CD1c-positive myeloid dendritic cell (primary cell): Measurements from ENCODE around the gene HSP90AA1.

Experiments
- DNase-seq: peaks from one replicate; pipeline ENCODE4 v3.0.0-alpha.2; 2016; ENCODE audit errors: extremely low spot score

HSP90AA1 gene

GRCh38 chr14:102042699-102043098 is 44.1 kb downstream of the HSP90AA1 start:
- DNase-seq = no peak

- DNase-seq = no peak
These were observed 46.7 kb downstream of the HSP90AA1 start for GRCh38 chr14:102040153-102040552.

GRCh38 chr14:102039157-102039556 is 47.7 kb downstream of the HSP90AA1 start:
- DNase-seq = no peak

GRCh38 chr14:102037686-102038085 is 49.2 kb downstream of the HSP90AA1 start:
- DNase-seq = no peak

- no peak for DNase-seq
These were observed 50.9 kb downstream of the HSP90AA1 start for GRCh38 chr14:102035914-102036313.

GRCh38 chr14:102034301-102034700 is 52.5 kb downstream of the HSP90AA1 start:
- DNase-seq = no peak

GRCh38 chr14:102033241-102033640 is 53.6 kb downstream of the HSP90AA1 start:
- DNase-seq = no peak
